NT2/D1 (cell line): ENCODE results near the gene NRTN.

Source experiments
- SUZ12 ChIP-seq: IDR thresholded peaks from 2 replicates; pipeline ENCODE4 v1.6.1; 2011; ENCODE audit not compliant: insufficient read length, insufficient read depth; ENCODE audit errors: extremely low read depth
- YY1 ChIP-seq: IDR thresholded peaks from 2 replicates; pipeline ENCODE4 v1.6.1; 2011; ENCODE audit not compliant: insufficient read length, insufficient read depth
- ZNF274 ChIP-seq: IDR thresholded peaks from 2 replicates; pipeline ENCODE4 v1.6.1; 2011; ENCODE audit warnings: mild to moderate bottlenecking, low read depth, low read length

DNA sequence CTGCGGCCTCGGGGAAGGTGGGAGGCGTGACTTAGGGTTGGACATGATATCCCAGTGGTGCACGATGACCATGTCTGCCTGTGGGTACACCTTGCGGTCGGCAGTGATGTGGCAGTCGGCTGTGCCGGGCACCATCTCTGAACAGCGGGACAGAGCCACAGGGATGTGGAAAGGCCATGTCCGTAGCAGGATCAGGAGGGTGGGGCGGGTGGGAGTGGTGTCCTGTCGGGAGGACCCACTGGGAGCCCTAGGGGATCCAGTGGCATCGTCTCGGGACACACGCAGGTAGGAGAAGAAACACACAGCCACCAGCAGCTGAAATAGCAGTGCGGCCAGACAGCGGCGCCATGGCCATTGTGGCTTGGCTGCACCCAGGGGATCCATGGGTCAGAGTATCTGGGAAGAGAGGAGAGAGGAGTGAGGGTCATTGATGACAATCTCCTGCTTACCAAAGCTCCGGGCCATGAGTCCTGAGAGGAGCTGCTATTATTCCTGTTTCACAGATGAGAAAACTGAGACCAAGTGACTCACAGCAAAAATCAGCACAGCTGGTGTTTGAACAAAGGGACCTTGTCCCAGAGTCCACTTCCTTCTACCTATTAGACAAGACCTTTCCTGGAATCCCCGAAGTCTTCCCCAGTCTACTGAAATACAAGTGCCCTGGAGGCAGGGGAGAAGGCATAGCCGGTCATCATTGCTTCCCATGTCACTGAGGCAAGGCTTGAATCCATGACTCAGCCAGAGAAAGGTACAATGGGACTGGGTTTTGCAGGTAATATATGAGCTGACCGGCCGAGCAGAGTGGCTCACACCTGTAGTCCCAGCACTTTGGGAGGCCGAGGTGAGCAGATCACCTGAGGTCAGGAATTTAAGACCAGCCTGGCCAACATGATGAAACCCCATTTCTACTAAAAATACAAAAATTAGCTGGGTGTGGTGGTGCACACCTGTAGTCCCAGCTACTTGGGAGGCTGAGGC, 39.9 kb downstream of the NRTN start:
- TF ChIP-seq SUZ12 (no peak), ZNF274 (no peak), YY1 (no peak)
